DMS153 treated with DMSO at 0.1 percent for 48 hours (cell line): ENCODE data around the gene ZNF827.

Source experiments
- DNase-seq: peaks from one replicate; lab custom pipeline; 2025; ENCODE audit not compliant: unreplicated experiment; lab: John Stamatoyannopoulos, UW

ZNF827 gene

DNA sequence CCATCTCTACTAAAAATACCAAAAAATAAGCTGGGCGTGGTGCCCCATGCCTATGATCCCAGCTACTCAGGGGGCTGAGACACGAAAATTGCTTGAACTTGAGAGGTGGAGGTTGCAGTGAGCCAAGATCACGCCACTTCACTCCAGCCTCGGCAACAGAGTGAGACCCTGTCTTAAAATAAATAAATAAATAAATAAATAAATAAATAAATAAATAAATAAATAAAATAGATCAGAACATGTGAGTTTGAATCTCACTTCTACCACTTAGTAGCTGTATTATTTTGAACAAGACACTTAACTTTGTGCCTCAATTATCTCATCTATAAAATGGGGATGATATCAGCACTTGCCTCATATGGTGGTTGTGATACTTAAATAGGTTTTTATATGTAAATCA, 168.5 kb downstream of the ZNF827 start:
- no peak for DNase-seq

DNA sequence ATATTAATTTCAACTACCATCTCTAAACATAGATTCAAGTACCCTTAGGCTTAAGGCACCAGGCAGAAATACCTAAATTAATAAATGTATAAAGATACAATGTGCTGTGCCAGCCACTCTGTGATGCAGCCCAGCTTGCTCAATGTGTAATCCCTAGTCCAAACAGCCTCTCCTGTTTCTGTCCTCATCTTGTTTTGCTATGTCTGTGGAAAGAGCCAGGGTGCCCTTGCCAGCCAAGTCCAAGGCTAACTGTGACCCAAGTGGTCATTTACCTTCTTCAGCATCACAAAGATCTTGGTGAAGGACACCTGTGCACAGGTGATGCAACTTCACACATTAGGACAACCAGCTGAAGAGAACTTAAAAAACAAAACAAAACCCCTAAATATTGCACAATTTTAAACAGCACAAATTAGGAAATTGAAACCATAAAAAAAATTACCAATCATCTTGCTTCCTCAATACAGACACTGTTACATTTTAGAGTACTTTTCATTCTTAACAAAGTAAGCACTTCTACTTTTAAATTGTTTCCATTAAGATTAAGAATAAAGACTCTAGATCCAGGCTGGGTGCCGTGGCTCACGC, 169.1 kb downstream of the ZNF827 start:
- no peak for DNase-seq

DNA sequence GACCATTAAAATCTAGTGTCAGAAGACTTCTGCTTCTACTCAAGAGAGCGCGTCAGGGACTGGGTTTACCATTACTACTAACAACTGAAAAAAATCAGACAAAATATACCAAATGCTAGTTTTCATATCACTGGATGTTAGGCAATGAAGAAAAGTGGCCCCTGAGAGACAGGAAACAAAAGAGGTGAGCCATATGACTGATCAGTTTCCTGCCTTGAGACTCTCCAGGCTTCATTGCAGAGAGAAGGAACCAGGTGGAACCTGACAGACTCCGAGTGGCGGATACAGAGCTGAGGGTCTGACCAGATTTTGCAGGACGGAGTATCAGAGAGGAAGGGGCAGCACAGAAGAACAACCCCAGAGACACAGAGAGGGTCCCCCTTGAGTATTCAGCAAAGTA, 172.3 kb downstream of the ZNF827 start:
- no peak for DNase-seq

DNA sequence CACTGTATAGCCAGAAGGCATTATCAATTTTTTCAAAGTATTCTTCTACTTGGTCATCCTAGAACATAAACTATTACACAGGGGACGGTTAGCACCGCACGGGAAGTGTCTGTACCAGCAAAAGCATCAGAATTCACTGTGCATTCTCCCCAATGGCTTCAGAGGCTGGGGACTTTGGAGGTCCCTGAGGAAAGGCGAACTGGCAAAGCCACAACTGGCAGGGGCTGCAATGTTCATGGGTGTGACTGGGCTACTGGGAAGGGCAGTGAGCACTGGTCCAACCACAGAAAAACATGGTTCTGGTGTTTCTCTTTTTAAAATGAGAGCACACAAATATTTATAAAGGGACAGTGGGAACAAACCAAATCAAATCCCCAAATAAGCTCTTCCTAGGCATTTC, 175.2 kb downstream of the ZNF827 start:
- no peak for DNase-seq

DNA sequence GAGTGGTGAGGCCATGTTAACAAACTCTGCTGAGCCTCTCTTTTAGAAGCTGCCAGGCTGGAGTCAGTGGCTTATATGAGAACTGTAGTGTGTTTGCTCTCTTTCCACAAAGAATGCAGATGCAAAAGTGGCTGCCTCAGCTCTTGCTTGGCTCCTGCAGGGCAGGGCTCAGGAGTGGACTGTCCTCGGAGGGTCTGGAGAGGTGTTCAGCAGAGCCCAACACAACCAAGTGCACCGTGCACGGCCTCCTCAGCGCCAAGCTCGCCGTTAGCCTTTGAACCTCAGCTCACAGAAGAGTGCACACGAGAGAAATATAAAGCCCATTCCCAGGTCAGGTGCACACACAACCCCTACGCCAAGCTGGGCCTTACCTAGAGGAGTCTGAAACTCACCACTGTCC, 175.9 kb downstream of the ZNF827 start:
- DNase-seq = no peak

DNA sequence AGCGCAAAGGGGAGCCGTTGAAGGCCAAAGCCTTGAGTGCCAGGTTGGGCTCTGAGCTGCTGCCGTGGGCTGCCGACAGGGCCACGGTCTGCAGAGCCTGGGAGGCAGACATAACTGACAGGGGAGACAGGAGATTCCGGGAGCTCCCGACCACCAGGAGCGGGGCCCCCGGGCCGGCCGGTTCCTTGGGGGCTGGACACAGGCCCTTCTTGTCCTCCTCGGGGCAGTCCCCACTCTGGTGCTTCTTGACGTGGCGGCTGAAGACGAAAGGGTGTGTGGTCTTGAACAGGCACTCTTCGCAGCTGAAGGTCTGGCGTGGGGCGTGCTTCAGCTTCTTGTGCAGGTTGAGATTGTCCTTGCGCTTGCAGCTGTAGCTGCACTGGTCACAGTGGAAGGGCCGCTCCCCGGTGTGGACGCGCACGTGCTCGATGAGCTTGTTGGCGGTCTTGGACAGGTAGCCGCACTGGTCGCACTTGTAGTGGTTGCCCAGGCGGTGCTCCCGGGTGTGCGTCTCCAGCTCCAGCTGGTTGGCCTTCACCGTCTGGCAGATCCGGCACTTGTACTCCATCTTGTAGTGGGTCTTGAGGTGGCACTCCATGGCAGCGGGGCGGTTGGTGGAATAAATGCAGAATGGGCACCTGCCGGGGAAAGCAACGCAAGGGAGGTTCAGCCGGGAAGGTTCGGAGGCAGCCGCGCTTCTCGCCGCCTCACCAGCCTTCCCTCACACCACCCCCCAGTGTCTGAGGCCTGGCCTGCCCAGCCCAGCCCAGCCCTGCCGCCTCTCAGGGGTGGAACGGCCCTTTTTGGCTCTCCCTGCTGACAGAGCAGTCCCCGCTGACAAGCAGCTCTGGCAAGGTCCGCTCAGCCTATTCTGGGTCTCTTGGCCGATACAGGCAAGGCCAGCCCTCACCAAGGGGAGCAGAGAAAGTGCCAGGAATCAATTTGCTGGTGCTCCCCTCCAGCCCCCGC, 177.4 kb downstream of the ZNF827 start:
- no peak for DNase-seq

DNA sequence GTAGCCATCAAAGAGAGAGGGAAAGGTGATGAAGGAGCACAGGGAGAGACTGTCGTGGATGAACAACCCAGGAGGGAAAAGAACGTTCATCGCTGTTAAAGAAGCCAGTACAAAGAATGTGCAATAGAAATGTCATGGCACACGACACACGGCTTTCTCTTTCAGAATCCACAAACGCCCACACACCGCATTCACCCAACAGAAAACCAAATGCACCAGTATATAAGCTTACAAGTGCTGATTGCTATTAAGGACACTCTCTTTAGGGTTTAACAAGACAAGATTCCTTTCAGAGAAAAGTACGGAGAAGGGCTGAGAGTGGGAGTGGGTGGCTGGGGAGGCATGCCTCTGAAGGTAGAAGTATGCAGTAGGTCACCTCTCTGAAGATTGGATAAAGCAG, 178.4 kb downstream of the ZNF827 start:
- no peak for DNase-seq

DNA sequence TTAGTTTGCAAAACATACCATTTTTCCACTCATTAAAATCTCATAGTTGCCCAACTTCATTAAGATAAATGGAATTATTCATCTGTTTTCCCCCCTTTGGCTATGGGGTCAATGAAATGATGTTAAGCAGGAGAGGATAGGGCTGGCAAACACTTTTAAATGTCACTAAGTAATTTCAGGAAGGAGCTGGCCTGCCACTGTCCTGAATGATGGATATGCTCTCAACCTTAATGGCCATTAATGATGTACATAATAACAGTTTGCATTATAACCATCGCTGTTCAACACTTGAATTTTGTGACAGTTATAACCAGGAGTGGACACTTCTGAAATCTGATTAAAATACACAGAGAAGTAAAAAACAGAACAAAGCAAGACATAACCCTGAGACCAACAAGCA, 181.4 kb downstream of the ZNF827 start:
- no peak for DNase-seq

DNA sequence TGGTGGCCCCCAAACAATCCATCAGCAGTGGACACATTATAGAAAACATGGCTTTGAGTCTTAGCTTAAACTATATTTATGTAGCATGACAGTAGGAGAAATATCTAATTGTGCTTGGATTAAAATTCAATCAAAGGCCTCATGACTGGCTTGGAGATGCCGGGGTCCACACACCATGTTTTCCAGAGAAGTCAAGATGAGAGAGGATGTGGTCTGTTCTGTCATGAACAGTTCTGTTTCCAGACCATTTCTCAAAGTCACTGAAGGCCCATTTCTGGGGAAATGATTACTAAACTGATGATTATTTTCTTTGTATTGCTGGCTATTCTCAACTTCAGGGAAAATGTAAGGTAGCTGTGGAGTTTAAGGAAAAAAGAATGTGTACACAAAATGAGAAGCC, 182.4 kb downstream of the ZNF827 start:
- DNase-seq = no peak

DNA sequence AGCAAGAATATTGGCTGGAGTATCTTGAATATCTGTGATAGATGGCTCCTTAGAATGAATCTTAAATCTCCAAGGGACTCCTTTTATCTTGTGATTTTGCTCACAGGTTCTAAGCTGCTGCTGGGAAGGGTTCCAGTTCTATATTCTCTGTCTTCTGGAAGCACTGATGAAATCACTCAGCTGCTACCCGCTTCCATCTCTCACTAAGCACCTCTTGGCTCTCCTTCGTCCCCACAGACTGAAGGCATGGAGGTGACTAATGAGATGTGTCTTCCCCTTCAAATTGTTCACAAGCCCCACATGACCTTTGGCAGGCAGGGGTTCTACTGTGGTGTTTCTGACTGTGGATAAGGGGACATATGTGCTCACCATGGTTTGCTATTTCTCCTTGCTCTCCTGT, 182.8 kb downstream of the ZNF827 start:
- DNase-seq = no peak

DNA sequence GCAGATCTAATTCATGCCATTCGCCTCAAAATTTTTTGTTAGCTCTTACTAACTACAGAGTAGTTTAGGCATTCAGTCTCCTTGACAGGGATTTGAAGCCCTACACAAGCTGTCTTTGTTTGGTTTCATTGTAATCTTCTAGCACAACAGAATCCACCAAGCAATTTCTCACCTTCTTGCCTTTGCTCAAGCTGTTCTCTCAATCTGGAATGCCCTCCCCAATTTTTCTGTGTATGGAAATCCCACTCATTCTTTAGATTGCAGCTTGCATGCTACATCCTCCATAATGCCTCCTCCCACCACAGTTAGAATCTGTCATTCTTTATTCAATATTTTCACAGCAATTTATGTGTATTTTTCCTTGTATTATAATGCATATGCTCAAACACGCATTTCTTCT, 195.0 kb downstream of the ZNF827 start:
- DNase-seq = no peak

DNA sequence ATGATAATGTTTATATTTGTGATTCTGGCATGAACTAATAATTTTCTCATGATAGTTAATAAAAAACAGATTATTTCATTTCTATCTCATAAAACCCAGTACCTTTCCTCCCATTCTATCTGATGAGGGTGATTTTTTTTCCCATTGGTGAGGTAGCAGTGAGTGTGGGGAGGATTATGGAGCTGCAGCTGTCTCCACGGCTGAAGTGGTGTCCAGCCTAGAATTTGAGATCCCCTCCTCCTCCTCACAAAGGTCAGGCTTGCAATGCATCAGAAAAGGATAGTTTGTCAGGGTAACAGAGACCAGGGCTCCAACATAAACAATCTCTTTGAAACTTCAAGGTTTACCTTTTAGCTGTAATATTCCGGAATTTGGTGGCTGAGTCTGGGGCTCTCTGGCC, 197.8 kb downstream of the ZNF827 start:
- DNase-seq = no peak

DNA sequence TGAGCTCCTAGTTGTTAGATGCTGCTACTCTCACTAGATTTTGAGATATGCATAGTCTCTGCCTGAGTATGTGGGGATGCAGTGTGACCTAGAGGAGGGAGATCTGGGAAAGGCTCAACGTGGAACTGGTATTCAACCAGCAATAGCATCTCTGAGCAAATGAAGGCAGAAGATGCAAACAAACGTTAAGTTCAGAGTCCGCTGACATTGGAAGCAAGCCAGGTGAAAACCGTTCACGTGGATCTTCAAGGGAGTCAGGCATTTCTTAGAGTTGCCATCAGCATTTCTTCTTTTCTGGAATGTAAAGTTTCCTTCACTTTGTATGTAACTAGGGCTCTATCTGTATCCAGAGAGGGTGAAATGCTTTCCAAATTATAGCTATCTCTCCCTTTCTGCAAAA, 198.8 kb downstream of the ZNF827 start:
- no peak for DNase-seq

DNA sequence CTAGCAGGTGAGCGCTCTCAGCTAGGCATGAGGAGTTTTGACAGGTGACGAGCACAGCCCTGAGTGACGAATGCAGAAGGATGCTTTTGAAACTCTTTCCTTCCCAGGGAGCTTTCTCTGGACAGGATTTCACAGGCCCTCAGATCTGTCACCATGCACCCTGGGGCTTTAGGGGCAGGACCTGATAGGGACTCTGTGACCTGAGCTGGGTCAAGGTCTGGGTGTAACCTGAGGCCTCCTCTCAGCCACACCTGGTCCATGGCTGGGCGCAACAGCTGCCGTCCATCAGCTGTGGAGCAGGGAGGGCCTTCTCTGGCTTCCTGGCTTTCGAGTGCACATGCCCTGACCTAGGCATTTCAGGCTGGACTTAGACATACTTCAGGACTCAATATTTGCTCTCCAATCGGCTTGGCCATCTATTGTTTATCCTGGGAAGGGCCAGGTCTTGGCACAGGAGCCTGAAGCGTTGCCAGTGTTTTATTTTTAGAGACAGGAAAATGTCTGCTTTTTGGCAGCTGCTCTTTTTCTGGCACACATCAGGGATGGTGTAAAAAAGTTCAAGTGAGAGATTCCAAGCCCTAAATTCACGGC, 202.3 kb downstream of the ZNF827 start:
- DNase-seq = no peak

DNA sequence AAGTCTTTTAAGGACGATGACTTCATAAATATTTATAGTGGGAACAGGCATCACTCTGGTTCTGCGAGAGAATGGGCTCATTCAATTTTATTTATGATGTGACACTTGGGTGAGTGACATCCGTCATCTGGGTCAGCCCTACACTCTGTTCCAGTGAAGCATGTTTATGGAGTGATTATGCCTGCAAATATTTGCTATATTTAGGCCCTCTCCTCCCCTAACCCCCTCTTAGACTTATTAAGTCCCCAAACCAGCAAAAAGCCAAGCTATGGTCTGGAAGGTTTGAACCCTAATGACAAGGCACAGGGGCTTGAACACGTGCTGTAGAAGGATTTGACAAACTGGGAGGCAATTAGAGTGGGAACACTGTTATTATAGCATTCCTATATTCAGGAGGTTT, 202.8 kb downstream of the ZNF827 start:
- DNase-seq = no peak

DNA sequence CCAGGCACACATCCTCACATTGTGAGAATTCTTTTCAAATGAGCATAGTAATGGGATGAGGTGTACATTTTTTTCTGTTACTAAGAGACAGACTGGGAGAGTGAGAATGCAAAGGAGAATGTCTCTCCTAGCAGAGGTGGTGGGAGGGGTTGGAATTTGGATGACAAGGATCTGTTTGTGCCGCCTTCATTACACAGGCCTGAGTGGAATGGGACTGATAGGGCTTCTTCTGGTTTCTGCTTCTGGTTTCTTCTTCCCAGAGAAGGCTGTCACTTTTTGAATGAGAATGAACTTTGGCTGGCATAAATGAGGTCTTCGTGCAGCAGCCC, 203.3 kb downstream of the ZNF827 start:
- DNase-seq = no peak

DNA sequence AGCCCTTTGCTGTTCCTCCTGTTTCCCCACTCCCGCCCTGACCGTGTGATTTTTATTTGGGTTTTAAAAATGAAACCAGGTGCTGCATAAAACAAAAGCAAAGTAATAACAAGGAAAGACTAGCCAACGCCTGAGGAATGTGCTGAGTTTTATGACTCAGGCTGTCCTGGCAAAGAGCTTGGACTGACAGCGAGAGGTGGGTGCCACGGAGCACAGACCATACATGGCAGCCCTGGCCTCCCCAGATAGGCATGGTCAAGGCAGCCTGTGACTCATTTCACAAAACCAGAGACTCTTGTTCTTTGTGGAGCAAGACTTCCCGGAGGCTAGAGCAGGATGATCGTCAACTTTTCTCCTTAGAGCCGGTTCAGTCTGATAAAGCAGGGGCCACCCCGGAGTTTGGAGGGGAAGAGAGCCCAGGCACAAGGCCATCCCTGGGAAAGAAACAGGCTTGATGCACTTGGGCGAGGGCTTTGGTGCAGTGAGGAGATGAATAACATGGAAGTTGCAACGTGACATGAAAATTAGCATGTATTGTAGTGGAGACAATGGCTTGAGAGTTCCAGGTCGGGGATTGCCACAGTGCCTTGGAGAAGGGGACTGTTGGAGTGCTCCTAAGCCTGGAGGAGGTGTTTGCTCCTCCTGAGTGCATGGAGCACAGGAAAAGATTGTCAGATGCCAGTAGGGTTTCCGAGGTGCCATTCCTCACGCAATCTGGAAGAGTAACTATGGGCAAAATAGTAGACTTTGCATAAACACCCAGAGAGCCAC, 203.9 kb downstream of the ZNF827 start:
- DNase-seq = no peak

DNA sequence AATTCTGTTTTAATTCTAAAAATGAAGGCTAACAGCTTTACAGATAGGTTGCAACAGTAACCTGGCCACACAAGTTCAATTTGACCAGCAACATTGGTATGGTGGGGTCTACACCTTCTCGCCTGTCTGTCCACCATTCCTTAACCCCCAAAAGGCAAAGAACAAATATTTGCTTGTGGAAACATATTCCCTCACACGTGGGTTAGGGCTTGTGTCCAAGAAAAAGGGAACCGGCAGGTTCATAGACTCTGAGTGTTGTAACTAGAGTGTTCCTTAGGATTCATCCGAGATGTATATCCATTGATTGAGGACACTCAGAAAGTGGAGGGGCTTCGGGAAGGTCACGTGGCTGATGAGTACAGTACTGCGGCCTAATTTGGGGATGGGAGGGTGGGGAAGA, 204.6 kb downstream of the ZNF827 start:
- DNase-seq = no peak

DNA sequence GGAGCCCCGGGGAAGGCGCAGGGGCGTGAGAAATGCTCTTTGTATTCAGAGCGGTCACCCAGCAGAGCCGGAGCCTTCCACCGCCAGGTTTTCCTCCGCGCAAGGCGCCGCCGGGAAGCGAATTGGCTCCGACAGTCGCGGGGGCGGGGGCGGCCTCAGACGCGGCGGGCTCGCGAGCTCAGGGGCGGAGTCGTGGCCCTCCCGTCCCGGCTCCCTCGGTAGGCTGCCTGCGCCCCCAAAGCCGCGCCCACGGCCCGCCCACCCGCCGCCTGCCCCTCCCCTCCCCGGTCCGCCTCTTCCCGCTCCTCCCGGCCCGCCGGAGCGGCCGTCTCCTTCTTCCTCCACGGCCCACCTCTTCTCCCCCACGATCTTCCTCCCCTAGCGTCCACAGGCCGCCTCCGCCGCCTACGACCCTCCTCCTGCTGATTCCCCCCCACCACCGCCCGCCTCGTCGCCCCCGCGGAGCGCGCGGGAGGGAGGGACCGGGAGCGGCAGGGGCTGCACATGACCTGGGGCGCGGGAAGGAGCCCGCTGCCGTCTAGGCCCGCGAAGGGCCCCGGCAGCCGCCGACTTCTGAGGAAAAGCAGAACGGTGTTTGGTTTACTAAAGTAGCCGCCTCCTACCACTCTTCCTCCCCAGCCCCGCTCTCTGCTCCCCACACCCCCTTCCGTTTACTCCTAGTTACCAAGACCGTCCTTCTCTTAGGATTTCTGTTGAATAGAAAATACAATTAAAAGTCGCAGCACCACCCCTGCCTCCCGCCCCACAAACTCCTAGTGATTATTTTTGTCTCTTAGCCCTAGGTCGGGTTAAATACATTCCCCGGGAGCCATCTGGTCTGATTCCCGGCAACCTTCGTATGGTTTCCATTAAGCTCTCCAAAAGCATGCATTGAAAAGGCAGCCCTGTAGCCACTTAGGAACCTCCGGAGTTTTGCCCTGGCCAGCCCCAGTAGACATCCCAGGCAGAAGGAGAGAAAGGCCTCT, 205.4 kb downstream of the ZNF827 start:
- peak; percentile 90 for DNase-seq

DNA sequence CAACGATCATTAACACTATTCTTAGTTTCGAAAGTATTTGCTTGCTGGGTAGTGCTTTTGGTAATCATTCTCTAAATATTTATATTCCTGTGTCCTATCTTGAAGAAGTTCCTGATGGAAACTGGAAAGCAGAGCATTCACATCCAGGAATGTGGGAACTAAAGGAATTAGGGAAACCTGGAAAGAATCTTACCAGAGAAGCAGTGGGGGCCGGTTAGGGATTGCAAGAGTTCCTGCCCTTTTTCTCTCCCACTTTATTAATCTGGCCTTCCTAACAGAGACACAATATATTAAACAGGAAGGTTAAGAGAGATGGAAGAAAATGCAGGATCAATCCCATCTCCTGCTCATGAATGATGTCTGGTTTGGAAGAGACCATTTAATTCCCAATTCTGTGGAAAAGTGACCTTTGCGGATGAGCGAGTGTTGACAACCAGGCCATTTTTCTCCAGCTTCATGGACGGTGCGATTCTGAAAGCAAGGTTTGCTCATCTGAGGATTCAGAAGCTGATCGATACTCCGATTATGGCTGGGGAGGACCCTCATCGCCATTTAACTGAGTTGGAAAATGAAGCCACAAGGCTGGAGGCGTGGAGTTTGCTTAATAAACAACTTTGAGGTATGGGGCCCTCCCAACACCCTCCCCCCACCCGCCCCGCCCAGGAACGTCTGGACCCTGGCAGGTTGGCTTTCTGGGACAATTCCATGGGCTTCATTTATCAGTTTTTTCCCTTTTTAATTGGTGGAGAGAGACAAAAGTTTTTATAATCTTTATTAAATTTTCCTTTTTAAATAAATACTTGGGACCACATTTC, 206.4 kb downstream of the ZNF827 start:
- DNase-seq = no peak
